ENCODE measurements around the gene GGT7.
"Not testable (repeated sequence)": the region's sequence is repeated elsewhere in the genome, so short reads cannot be mapped to it uniquely, and the experiment has no call there.

The GGT7 gene

DNA sequence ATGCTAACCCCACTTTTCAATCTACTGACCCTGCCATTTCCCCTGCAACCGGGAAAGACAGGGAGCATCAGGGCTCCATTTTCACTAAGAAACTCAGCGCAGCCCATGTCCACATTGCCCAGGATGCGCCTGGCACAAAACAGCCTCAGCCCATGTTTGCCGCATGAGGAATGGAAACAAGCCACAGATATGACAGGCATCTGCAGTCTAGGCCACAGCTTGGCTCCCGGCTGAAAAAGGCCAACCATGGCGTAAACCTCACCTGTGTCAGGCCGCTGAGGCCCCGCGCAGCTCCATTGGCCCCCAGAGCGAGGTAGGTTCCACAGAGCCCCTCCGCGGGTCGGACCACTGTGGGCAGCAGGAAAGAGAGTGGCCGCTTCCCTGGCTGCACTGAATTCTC is 21.7 kb downstream of the GGT7 start:
- no peak for DNase-seq (ENCODE audit: extremely low read depth in 1 of 2, low read depth in 1 of 2)

DNA sequence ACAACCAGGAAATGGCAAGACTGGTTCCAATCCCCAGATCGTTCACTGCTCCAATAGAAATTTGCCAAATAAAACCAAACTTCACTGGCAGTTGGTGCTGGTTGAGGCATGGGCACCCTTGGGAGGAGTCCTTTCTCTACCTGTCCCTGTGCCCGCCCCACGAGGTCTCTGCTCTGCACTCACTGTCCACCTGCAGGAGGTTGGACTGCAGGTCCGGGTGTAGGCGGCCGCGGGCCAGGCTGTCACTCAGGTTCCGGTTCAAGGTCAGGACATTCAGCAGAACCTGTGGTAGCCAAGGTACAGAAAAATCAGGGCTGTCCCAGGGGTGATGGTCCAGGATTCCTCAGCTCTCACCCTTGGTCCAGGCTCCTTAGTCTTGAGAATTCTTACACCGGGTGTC is 22.9 kb downstream of the GGT7 start:
- no peak for DNase-seq (ENCODE audit: extremely low read depth in 1 of 2, low read depth in 1 of 2)

DNA sequence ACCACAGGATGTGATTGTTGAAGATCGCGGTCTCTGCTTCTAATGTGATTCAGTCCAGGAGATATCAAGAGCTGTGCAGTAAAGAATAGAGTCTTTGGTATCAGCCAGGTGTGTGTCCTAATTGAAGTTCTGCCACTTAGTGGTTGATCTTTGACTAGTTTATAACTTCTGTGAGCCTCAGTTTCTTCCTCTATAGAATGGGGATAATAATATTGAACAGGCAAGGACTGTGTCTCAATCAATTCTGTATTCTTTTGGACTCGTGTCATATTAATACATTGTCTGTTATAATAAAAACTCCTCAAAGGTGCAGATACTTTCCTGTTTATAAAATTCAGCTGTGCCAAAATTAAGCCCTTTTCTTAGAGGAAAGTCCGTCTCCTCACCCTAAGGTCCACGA is 24.1 kb downstream of the GGT7 start:
- no peak for DNase-seq (ENCODE audit: extremely low read depth in 1 of 2, low read depth in 1 of 2)

DNA sequence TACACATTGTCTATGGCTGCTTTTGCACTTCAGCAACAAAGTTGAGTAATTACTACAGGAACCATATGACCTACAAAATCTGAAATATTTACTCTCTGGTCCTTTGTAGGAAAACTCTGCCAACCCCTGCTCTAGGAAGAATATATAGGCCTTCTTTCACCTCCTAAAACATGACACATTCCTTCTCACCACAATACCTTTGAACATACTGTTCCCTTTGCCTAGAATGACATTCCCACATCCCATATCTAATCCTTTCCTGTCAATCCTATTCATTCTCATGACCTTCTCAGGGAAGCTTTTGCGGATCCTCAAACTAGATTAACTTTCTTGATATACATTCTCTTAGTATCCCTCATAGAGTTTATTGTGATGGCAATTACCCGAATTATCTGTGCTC is 29.2 kb downstream of the GGT7 start:
- no peak for DNase-seq (ENCODE audit: extremely low read depth in 1 of 2, low read depth in 1 of 2)

DNA sequence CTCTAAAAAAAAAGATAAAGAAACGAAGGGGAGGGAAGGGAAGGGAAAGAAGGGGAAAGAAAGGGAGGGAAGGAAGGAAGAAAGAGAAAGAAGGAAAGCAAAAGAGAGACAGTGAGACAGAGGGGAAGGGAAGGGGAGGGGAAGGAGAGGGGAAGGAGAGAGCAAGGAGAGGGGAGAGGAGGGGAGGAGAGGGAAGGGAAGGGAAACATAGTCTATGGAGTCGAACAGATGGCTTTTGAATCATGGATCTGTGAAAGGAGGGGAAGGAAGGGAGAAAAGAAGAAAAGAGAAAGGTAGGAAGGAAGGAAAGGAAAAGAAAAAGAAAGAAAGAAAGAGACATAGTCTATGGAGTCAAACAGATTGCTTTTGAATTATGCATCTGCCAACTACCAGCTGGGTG is 30.5 kb downstream of the GGT7 start:
- no peak for DNase-seq (ENCODE audit: extremely low read depth in 1 of 2, low read depth in 1 of 2)

DNA sequence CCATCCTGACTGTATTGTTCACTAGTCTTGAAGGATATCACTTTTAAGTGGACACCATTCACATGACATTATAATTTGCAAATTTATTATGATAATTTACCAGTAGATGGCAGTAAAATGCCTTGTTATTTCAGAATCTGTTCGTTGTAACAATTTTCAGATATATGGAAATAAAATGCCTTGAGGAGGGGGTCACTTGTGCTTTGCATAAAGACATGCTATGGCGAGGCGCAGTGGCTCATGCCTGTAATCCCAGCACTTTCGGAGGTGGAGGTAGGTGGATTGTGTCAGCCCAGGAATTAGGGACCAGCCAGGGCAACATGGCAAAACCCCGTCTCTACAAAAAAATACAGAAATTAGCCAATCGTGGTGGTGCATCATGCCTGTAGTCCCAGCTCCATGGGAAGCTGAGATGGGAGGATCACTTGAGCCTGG is 38.2 kb downstream of the GGT7 start:
- no peak for DNase-seq (ENCODE audit: extremely low read depth in 1 of 2, low read depth in 1 of 2)

DNA sequence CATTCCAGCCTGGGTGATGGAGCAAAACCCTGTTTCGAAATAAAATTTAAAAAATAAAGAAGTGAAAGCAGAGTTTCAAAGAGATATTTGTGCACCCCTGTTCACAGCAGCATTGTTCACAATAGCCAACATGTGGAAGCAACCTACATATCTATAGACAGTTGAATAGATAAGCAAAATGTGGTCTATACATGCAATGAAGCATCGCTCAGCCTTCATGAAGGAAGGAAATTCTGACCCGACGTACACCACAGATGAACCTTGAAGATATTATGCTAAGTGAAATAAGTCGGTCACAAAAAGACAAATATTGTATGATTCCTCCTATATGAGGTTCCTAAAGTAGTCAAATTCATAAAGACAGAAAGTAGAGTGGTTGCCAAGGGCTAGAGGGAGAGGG is 40.7 kb downstream of the GGT7 start:
- no peak for DNase-seq (ENCODE audit: extremely low read depth in 1 of 2, low read depth in 1 of 2)

DNA sequence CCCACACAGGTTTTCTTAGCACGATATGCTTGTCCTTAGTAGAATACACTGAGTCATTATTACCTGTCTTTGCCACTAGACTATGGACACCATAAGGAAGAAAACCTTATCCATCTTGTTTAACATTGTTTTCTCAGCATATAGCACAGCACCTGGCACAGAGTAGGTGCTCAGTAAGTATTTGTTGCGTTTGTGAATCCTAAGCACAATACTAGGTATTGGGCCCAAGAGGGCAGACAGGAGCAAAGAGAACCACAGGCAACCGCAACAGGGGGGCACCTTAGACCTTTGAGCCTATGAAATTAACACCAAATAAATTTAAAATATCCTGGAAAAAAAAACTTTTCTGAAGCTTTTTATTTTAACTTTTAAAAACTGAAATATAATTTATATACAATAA is 43.5 kb downstream of the GGT7 start:
- DNase-seq (ENCODE audit: extremely low read depth in 1 of 2, low read depth in 1 of 2), result no peak

DNA sequence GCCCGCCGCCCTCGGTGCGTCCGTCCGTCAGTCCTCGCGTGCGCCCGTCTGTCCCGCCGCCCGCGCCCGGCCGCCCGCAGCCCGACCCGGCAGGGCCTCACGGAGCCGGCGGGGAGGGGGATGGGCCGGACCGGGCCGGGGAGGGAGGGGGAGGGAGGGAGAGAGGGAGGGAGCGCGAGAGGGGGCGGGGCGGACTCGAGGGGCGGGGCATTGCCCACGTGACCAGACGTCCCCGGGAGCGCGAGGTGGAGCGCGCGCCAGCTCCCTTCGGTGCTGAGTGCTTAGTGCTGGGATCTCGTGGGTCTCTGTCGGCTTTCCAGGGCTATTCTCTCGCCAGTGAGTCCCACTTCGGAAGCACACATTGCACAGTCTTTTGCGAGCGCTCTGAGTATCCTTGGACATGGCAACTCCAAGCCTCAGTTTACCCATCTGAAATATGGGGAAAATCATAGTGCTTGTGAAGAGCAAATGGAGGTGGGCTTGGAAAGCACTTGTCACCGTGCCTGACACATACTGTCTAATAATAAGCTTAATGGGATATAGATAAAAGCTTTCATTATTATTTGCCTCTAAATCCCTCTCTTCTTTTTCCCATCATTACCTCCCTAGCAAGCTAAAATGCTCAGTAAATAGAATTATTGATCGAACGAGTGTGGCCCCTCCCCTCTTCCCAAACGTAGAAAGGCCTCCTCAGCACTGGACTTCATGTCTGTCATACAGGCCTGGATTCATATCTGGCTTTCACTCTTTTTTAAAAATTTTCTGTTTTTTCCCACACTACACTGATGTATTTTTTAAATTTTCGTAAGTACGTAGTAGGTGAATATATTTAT is 46.9 kb downstream of the GGT7 start, which contains the start of gene NCOA6:
Gene NCOA6 (minus strand): TSS at position 122 of the 833 bp plus-strand sequence. CDS start 43,296 bp downstream, outside the sequence.
- DNase-seq (ENCODE audit: extremely low read depth in 1 of 2, low read depth in 1 of 2), result peak; percentile 66 to 85

DNA sequence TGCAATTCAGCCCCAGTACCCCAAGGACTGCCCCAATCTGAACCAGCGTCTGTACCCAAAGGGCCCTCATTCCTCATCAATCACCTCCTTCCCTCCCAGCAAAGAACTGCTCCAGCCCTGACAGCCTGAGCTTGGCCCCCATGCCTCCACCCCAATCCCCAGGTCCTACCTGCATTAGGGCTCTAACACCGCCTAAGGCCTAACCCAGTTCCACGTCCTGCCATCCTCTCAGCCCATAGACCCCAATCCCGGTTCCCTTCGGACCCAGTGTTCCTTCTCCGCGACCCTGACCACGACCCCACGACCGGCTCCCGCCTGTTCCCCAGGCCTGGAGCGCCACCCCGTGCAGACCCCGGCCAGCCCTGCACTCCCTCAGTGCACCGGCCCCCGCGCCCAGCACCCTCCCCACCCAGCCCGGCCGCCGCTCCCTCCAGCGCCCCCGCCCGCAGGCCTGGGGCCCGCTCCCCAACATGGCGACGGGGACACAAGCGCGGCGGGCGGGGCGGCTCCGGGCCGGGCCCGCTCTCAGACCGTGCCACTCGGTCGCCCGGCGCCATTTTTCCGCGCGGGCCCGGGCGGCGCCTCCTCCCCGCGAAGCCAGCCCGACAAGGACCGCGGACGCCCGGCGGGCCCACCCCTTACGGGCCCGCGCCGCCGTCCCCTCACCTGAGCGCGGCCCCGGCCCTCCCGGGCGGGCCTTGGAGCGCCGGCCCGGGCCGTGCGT is 47.7 kb downstream of the GGT7 start:
- DNase-seq (ENCODE audit: extremely low read depth in 1 of 2, low read depth in 1 of 2), result peak; percentile 13 to 49

DNA sequence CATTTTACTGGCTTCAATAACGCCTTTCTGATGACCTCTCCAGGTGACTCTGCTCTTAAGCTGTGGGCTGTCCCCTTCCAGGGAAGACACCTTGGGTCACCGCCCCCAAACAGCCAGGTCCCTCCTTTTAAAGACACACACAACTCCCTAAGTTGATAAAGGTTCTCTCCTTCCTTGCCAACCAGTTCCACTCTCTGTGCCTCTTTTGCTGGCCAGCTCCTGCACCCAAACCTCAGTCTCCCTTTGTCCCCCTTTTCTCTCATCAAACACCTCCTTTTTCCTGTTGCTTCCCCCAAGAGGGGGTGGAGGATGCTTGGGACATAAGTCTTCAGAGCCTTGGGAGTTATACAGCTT is 48.2 kb downstream of the GGT7 start:
- peak; percentile 34 to 42 for DNase-seq (ENCODE audit: extremely low read depth in 1 of 2, low read depth in 1 of 2)

DNA sequence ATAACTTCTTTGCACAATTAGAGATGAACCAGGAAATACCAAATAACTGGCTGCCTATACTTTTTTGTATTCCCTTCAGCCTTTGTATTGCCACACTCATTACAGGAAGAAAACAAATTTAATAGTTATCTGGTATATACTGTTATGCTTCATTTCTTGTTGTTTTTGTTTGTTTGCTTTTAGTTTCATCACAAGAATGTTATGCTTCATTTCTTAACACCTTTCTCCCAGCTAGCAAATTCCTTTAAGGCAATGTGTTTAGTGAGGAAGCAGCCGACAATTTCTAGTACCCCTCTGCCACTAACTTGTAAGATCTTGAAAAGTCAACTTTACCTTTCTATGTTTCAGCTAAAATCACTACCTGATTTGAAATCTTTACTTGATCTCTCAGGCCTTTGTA is 48.6 kb downstream of the GGT7 start:
- DNase-seq (ENCODE audit: extremely low read depth in 1 of 2, low read depth in 1 of 2), result no peak

DNA sequence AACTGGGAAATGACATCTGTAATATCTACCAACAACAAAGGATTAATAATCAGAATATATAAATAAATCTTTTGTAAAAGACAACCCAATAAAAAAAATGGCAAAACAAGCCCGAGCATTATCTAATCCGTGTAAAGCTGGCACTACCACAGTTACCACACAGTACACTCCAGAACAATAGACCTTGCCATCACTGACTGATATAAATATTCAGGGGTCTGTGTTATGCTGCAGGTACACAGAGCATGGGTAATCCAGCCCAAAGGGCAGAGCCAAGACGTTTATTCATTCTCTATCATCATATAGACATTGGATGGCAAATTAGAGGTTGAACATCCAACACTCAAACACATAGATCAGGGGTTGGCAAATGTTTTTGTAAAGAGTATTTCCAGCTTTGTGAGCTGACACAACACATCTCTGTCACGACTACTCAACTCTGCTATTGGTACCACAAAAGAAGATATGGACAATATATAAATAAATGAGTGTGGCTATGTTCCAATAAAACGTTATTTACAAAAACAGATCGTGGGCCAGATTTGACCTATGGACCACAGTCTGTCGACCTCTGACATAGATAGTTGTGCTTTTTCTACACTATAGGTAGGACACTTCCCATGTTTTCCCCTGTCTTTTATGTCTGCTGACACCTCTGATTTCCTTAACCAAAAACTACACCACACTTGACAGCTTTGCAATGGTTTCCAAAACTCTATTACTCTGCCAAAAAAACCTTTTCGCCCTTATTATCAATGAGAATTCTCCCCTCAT is 51.7 kb downstream of the GGT7 start:
- no peak for DNase-seq (ENCODE audit: extremely low read depth in 1 of 2, low read depth in 1 of 2)

DNA sequence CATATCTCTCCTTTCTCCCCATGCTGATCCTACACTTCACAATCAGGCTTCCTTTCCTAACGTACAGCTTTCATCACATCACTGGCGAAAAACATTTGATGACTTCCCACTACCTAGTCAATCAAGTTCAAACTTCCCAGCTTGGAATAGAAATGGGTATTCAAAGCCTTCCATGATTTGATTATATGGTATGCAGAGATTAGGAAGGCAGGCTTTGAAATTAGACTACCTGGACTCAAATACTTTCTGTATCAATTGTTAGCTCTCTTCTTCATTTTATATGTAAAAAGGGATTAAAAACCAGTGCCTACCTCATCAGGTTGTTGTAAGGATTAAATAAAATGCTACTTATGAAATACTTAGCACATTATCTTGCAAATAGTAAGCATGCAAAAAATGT is 54.9 kb downstream of the GGT7 start:
- DNase-seq (ENCODE audit: extremely low read depth in 1 of 2, low read depth in 1 of 2), result no peak

DNA sequence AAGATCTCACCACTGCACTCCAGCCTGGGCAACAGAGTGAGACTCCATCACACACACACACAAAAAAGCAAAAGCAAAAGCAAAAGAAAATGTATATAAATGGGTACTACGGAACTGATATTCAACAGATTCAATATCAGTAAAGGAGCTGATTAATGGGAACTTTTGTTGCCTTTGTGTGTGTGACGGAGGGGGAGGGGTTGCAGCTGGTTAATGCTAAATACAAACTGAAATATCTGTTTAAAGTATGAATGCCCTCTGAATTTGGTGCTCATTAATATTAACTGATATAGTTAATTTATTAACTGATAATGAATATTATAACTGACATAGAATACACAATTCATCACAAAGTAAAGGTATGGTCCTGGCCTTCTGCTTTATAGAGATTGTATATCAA is 55.6 kb downstream of the GGT7 start:
- no peak for DNase-seq (ENCODE audit: extremely low read depth in 1 of 2, low read depth in 1 of 2)

DNA sequence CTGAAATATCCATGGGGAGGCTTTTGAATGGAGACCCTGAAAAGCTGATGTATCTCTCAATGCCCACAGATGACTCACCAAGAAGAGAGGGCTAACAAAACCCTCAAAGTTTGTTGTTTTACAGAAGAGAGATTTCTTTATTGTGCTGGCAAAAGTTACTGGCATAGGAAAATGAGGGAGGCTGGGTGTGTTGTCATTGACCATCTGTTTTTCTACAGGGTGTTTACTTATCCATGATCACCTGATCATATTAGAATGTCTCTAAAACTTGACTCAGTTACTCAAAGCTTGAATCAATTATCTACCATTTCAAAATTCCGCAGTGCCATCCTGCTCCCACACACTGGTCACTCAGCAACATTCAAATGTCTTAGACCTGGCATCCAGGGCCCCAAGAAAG is 57.0 kb downstream of the GGT7 start:
- DNase-seq (ENCODE audit: extremely low read depth in 1 of 2, low read depth in 1 of 2), result no peak

DNA sequence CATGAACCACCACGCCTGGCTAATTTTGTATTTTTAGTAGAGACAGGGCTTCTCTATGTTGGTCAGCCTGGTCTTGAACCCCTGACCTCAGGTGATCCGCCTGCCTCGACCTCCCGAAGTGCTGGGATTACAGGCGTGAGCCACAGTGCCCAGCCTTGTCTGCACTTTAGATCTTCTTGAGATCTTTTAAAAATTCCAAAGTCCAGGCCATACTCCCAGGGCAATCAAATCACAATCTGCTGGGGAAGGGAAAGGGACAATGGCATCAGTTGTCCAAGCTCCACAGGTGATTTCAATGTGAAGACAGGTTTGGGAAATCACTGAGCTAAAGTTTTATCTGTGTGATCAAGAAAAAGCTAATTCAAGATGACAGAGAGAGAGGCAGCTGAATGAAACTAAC is 64.1 kb downstream of the GGT7 start:
- no peak for DNase-seq (ENCODE audit: extremely low read depth in 1 of 2, low read depth in 1 of 2)

DNA sequence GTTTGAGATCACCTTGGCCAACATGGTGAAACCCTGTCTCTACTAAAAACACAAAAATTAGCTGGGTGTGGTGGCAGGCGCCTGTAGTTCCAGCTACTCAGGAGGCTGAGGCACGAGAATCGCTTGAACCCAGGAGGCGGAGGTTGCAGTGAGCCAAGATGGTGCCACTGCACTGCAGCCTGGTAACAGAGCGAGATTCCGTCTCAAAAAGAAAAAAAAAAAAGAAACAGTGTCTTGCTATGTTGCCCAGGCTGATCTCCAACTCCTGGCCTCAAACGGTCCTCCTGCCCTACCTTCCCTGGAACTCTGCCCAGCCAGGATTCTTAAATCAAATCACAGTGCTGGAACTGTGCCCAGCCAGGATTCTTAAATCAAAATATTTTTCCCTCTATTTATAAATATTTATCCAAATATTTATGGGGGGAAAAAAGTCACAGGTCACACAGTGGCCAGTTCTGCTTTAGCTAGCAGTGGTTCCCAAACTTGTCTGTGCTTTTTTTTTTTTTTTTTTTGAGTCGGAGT is 64.7 kb downstream of the GGT7 start:
- DNase-seq (ENCODE audit: extremely low read depth in 1 of 2, low read depth in 1 of 2), result not testable (repeated sequence)

DNA sequence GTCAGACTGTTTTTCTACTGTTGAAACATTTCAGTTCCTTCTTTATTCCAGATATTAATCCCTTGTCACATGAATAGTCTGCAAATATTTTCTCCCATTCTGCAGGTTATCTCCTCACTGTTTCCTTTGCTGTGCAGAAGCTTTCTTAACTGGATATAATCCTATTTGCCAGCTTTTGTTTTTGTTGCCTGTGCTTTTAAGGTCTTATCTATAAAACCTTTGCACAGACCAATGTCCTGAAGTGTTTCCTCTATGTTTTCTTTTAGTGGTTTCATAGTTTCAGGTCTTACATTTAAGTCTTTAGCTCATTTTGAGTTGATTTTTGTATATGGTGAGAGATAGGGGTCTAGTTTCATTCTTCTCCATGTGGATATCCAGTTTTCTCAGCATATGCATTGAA is 66.4 kb downstream of the GGT7 start:
- DNase-seq (ENCODE audit: extremely low read depth in 1 of 2, low read depth in 1 of 2), result no peak

DNA sequence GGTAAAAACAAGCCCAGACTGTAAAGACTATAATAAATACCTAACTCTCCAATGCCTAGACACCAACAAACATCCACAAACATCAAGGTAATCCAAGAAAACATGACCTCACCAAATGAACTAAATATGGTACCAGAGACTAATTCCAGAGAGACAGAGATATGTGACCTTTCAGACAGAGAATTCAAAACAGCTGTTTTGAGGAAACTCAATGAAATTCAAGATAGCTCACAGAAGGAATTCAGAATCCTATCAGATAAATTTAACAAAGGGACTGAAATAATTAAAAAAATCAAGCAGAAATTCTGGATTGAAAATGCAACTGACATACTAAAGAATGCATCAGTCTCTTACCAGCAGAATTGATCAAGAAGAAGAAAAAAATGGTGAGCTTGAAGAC is 73.8 kb downstream of the GGT7 start:
- DNase-seq (ENCODE audit: extremely low read depth in 1 of 2, low read depth in 1 of 2), result no peak

DNA sequence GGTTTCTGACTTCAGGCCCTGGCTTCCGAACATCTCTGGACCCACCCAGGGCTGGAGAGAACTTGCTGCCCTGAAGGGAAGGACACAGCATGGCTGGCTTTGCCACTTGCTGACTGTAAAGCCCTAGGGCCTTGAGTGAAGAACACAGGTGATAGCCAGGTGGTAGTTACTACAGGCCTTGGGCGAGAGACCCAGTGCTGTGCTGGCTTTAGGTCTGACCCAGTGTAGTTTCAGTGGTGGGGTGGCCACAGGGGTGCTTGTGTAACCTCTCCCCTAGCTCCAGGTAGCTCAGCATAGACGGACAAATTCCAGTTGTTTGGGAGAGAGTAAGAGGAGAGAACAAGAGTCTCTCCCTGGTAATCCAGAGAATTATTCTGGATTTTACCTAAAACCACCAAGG is 74.3 kb downstream of the GGT7 start:
- DNase-seq (ENCODE audit: extremely low read depth in 1 of 2, low read depth in 1 of 2), result no peak

Measured in activated CD8-positive, alpha-beta memory T cell treated with anti-CD3 and anti-CD28 coated beads for 1 hour (primary cell).